Dermis blood vessel endothelial cell (primary cell): ENCODE results near the gene TRIM31. TPM values are rescaled to one million over a fixed set of nuclear protein-coding genes. Genes with fewer than 3 reads are reported as not detected.

ENCODE experiments used
- DNase-seq: peaks from one replicate; pipeline ENCODE4 v3.0.0; 2010
- total RNA-seq: library from RNA; depleted of rRNA; stranded (reverse); fragments of >200 nt; gene quantifications from 2 replicates; pipeline ENCODE4 v1.2.3, GENCODE V29; 2014

TRIM31 gene
- total RNA-seq, 1 donor from 2014 or later, result not detected

- no peak for DNase-seq
These were observed 392 bp downstream of the TRIM31 start for GRCh38 chr6:30112402-30112994.

GRCh38 chr6:30111266-30111856 lies 1.5 kb downstream of the TRIM31 start:
- no peak for DNase-seq

GRCh38 chr6:30104661-30105060 lies 8.2 kb downstream of the TRIM31 start:
- DNase-seq, result no peak

GRCh38 chr6:30103872-30104179 lies 9.1 kb downstream of the TRIM31 start:
- DNase-seq, result no peak

- DNase-seq, result peak; percentile 91
These were observed 9.7 kb downstream of the TRIM31 start for GRCh38 chr6:30102970-30103871.

GRCh38 chr6:30102414-30102969 lies 10.4 kb downstream of the TRIM31 start:
- DNase-seq, result no peak

GRCh38 chr6:30101444-30102413 lies 11.2 kb downstream of the TRIM31 start:
- DNase-seq, result peak; percentile 83

GRCh38 chr6:30100585-30101443 lies 12.1 kb downstream of the TRIM31 start:
- peak; percentile 28 for DNase-seq

- no peak for DNase-seq
These were observed 12.7 kb downstream of the TRIM31 start for GRCh38 chr6:30100154-30100553.

GRCh38 chr6:30097902-30098768 lies 14.8 kb downstream of the TRIM31 start:
- no peak for DNase-seq

GRCh38 chr6:30096829-30097228 lies 16.1 kb downstream of the TRIM31 start:
- DNase-seq, result no peak

- no peak for DNase-seq
These were observed 18.8 kb downstream of the TRIM31 start for GRCh38 chr6:30093951-30094661.

GRCh38 chr6:30092852-30093543 lies 19.9 kb downstream of the TRIM31 start:
- no peak for DNase-seq

GRCh38 chr6:30091577-30092381 lies 21.1 kb downstream of the TRIM31 start:
- peak; percentile 39 for DNase-seq

GRCh38 chr6:30087876-30088275 lies 25.0 kb downstream of the TRIM31 start:
- DNase-seq, result no peak

GRCh38 chr6:30077218-30077617 lies 35.7 kb downstream of the TRIM31 start:
- no peak for DNase-seq

GRCh38 chr6:30075790-30076732 lies 36.8 kb downstream of the TRIM31 start:
- DNase-seq, result no peak
